Kidney (tissue), 14 donors: Measurements from ENCODE around the gene DCAF12. TPM values are rescaled to one million over a fixed set of nuclear protein-coding genes. Genes with fewer than 3 reads are reported as not detected.

Experiments
- DNase-seq, 5 donors: peaks; one replicate each; pipeline ENCODE4 v3.0.0-alpha.2; 2013 to 2020
- FAIRE-seq: peaks from 2 replicates; lab custom pipeline; 2012; peaks lifted over from hg19 to GRCh38; lab: Jason Lieb, UNC
- H3K27ac ChIP-seq, 2 donors: one replicate each; pipeline ENCODE4 v1.7.0; 2013; ENCODE audit warnings: low read depth in 2 of 2, low read length in 2 of 2, inconsistent platforms in 1 of 2
- H3K27me3 ChIP-seq: one replicate; pipeline ENCODE4 v1.7.1; 2013; ENCODE audit warnings: low read length, inconsistent platforms; ENCODE audit not compliant: control insufficient read depth, insufficient read depth
- H3K36me3 ChIP-seq, 3 donors: one replicate each; pipeline versions ENCODE4 v1.7.0 to v1.7.1; 2013; ENCODE audit warnings: low read length in 3 of 3, control low read depth in 1 of 3, inconsistent platforms in 1 of 3; ENCODE audit not compliant: insufficient read depth in 3 of 3, control insufficient read depth in 2 of 3
- H3K4me1 ChIP-seq, 3 donors: one replicate each; pipeline versions ENCODE4 v1.7.0 to v1.7.1; 2013; ENCODE audit warnings: low read length in 3 of 3, inconsistent platforms in 1 of 3, low read depth in 1 of 3; ENCODE audit not compliant: control insufficient read depth in 2 of 3, insufficient read depth in 2 of 3
- H3K4me3 ChIP-seq, 3 donors: one replicate each; pipeline versions ENCODE4 v1.7.0 to v1.8.1; 2013; ENCODE audit warnings: low read length in 3 of 3, control low read depth in 1 of 3, inconsistent platforms in 1 of 3
- H3K9ac ChIP-seq, 3 donors: one replicate each; pipeline versions ENCODE4 v1.7.0 to v1.7.1; 2013; ENCODE audit warnings: low read length in 3 of 3, control low read depth in 1 of 3, inconsistent platforms in 1 of 3
- H3K9me3 ChIP-seq, 3 donors: one replicate each; pipeline versions ENCODE4 v1.7.0 to v1.7.1; 2013; ENCODE audit warnings: low read length in 3 of 3, control low read depth in 1 of 3, inconsistent platforms in 1 of 3; ENCODE audit not compliant: control insufficient read depth in 2 of 3, insufficient read depth in 1 of 3
- intact Hi-C: fragments of 100-400 bp; cut with DNase I; formaldehyde crosslinking; loops from one replicate; pipeline ENCODE4 v1.11.1; 2022
- polyA plus RNA-seq: library from polyadenylated mRNA; stranded (reverse); fragments of 350-450 nt; fragmentation: Illumina TruSeq; extraction: RNeasy Lipid Tissue Mini Kit (QIAGEN cat#74804); gene quantifications from one replicate; pipeline ENCODE4 v1.2.3, GENCODE V29; 2014; ENCODE audit warnings: low read depth, low replicate concordance; ENCODE audit not compliant: insufficient read depth
- total RNA-seq: library from RNA; stranded (reverse); fragmentation: NEBNext Ultra II Directional; extraction: Animal tissue kit (Norgen Biotek cat#: 25700); gene quantifications from one replicate; pipeline ENCODE4 v1.2.1, GENCODE V29; 2021
- TF ChIP-seq, protein P1 (sequence below): IDR thresholded peaks from 3 replicates; pipeline ENCODE4 v1.5.1; 2012; ENCODE audit warnings: mild to moderate bottlenecking, moderate library complexity, borderline replicate concordance; ENCODE audit not compliant: insufficient read depth; ENCODE audit errors: extremely low read depth
- donor health status: control.
- donor health status: control.
- donor health status: control.
- donor health status: control.
- donor health status: control.
- donor health status: DM: yes; HTN: yes; CAD: no.
- donor health status: Normal renal cell carcinoma (clear cell type).

DCAF12 gene
- total and polyA plus RNA-seq, 2 donors from 2014 or later, result 11.8 to 33.0 TPM

DNA sequence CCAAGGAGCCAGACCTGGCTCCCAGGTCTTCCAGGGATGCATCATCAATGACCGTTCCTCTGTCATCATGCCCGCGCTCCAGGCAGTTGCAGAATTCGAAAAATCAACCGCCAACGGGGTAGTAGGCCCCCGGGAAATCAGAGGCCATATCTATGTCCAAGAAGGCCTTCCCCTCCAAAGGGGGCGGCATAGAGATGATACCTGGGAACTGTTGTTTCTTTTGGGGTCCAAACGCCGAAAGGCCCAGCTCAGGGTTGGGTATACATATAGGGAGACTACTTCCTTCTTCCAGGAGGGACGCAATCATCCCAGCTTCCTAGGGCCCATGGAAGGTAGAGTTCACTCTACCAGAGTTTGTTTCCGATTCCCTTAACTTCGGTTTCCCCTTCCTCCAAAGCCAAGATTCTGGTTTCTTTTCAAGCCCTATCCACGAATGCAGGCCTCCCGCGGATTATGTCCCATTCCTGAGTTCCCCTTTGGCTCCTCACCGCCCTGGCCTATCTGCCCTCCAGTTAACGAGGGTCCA, 754 bp downstream of the DCAF12 start:
- DNase-seq (peak in 4 of 5 donors; percentile 19 to 57 (median 35)), FAIRE-seq (no peak)
- intact Hi-C loops, result no loop called here
- Histone ChIP-seq H3K27me3 (no peaks in the 10 kb centered on the region), H3K36me3 (peaks cover 0 to 10% (median 0%) of the 10 kb centered on the region in 3 donors), H3K27ac (peak overlapping the region; percentile 89), H3K4me3 (peak overlapping the region; percentile 83 to 96 (median 95)), H3K9ac (peak overlapping the region; percentile 71 to 97 (median 87)), H3K4me1 (peaks cover 0 to 10% (median 8%) of the 10 kb centered on the region in 3 donors), H3K9me3 (no peaks in the 10 kb centered on the region)
- TF ChIP-seq, protein P1, sequence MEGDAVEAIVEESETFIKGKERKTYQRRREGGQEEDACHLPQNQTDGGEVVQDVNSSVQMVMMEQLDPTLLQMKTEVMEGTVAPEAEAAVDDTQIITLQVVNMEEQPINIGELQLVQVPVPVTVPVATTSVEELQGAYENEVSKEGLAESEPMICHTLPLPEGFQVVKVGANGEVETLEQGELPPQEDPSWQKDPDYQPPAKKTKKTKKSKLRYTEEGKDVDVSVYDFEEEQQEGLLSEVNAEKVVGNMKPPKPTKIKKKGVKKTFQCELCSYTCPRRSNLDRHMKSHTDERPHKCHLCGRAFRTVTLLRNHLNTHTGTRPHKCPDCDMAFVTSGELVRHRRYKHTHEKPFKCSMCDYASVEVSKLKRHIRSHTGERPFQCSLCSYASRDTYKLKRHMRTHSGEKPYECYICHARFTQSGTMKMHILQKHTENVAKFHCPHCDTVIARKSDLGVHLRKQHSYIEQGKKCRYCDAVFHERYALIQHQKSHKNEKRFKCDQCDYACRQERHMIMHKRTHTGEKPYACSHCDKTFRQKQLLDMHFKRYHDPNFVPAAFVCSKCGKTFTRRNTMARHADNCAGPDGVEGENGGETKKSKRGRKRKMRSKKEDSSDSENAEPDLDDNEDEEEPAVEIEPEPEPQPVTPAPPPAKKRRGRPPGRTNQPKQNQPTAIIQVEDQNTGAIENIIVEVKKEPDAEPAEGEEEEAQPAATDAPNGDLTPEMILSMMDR, result no peak

DNA sequence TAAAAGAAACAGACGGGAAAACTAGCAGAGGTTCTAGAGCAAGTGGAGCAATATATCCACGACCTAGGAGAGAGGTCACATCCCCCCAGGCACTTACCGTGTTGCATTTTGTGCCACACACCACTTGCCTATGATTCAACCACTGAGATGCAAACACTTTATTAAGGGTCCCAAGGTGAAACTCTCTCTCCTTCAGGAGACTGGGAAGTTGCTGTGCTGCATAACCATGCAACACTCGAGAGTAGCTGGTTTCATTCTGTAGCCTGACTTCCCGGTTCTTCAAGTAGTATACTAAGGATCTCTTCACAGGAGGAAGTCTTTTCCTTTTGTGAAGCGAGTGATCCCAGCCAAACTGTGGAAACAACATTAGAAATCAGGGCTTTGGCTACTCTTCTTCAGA, 1.6 kb downstream of the DCAF12 start:
- no peak for FAIRE-seq

DNA sequence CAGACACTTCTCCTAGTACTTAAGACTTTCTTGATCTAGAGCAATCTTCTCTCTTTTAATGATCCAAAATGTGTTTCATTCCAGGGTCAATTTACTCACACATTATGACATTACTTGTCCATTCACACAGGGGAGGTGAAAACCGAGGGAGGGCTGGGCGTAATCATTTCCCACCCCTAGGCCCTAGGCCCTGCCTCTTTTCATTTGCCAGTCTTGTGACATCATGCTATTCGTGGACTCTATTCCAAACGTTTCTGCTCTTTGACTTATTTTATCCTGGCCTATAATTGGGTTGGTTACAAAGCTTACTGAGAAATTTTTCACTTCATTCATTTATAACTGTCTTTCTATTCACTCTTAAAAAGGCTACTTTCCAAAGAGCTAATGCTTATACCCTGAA, 2.4 kb downstream of the DCAF12 start:
- intact Hi-C loops, result no loop called here
- Histone ChIP-seq H3K27ac (no peak overlapping the region), H3K9ac (no peak overlapping the region), H3K27me3 (no peaks in the 10 kb centered on the region), H3K4me3 (no peak overlapping the region), H3K36me3 (peaks cover 0 to 10% (median 0%) of the 10 kb centered on the region in 3 donors), H3K9me3 (no peaks in the 10 kb centered on the region), H3K4me1 (peaks cover 0 to 10% (median 8%) of the 10 kb centered on the region in 3 donors)
- no peak for FAIRE-seq
- no peak for DNase-seq
- TF ChIP-seq, protein P1, result no peak

More for the DNA sequence above, 1.6 kb downstream of the DCAF12 start:
- Histone ChIP-seq H3K9ac (peak overlapping the region in 1 of 3 donors; percentile 71), H3K4me1 (peaks cover 0 to 10% (median 8%) of the 10 kb centered on the region in 3 donors), H3K27me3 (no peaks in the 10 kb centered on the region), H3K4me3 (peak overlapping the region in 2 of 3 donors; percentile 83 to 96), H3K36me3 (peaks cover 0 to 10% (median 0%) of the 10 kb centered on the region in 3 donors), H3K27ac (no peak overlapping the region), H3K9me3 (no peaks in the 10 kb centered on the region)
- no peak for DNase-seq
- intact Hi-C loops, result no loop called here
- TF ChIP-seq, protein P1, result no peak
